Fibroblast of villous mesenchyme (primary cell): ENCODE data around the gene DOCK2. TPM values are rescaled to one million over a fixed set of nuclear protein-coding genes. Genes with fewer than 3 reads are reported as not detected.
"Not testable (repeated sequence)": the region's sequence is repeated elsewhere in the genome, so short reads cannot be mapped to it uniquely, and the experiment has no call there.

Experiments used
- DNase-seq: peaks from one replicate; pipeline ENCODE4 v3.0.0-alpha.2; 2010; ENCODE audit warnings: low read depth
- H3K4me3 ChIP-seq: 2 replicates; pipeline ENCODE4 v1.5.1; 2011; ENCODE audit warnings: low read depth, mild to moderate bottlenecking, low read length
- total RNA-seq: library from RNA; depleted of rRNA; stranded (reverse); fragments of >200 nt; gene quantifications from 2 replicates; pipeline ENCODE4 v1.2.3, GENCODE V29; 2012
- TF ChIP-seq, protein P1 (sequence below): IDR thresholded peaks from 2 replicates; pipeline ENCODE4 v1.5.1; 2012; ENCODE audit warnings: low read depth, mild to moderate bottlenecking, low read length; ENCODE audit not compliant: insufficient read depth

Gene DOCK2
- total RNA-seq, 1 donor: 7.3 TPM

- TF ChIP-seq, protein P1, sequence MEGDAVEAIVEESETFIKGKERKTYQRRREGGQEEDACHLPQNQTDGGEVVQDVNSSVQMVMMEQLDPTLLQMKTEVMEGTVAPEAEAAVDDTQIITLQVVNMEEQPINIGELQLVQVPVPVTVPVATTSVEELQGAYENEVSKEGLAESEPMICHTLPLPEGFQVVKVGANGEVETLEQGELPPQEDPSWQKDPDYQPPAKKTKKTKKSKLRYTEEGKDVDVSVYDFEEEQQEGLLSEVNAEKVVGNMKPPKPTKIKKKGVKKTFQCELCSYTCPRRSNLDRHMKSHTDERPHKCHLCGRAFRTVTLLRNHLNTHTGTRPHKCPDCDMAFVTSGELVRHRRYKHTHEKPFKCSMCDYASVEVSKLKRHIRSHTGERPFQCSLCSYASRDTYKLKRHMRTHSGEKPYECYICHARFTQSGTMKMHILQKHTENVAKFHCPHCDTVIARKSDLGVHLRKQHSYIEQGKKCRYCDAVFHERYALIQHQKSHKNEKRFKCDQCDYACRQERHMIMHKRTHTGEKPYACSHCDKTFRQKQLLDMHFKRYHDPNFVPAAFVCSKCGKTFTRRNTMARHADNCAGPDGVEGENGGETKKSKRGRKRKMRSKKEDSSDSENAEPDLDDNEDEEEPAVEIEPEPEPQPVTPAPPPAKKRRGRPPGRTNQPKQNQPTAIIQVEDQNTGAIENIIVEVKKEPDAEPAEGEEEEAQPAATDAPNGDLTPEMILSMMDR: no peak
- H3K4me3 ChIP-seq: no peak overlapping the region
- DNase-seq: no peak
These were observed 34.5 kb upstream of the DOCK2 start for GRCh38 chr5:169602535-169602934.

- TF ChIP-seq, protein P1: no peak
- no peak for DNase-seq
These were observed 30.8 kb upstream of the DOCK2 start for GRCh38 chr5:169606279-169606678.

GRCh38 chr5:169607882-169608281 lies 29.2 kb upstream of the DOCK2 start:
- DNase-seq: no peak
- H3K4me3 ChIP-seq: no peak overlapping the region
- TF ChIP-seq, protein P1: no peak

More at GRCh38 chr5:169606279-169606678, 30.8 kb upstream of the DOCK2 start:
- no peak overlapping the region for H3K4me3 ChIP-seq

- TF ChIP-seq, protein P1: no peak
- DNase-seq: no peak
- H3K4me3 ChIP-seq: no peak overlapping the region
These were observed 27.4 kb upstream of the DOCK2 start for GRCh38 chr5:169609716-169610115.

DNA sequence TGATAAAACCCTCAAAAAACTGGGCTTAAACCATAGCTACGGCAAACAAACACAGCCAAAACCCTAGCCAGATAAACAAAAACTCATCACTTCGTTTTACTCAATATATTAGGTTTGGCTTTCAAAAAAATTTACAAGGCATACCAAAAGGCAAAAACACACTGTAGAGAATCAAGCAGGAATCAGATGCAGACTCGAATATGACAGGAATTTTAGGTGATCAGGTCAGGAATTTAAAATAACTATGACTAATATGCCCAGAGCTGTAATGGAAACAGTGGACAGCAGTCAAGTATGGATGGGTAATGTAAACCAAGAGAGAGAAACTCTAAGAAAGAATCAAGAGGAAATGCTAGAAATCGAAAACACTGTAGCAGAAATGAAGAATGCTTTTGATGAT lies 26.5 kb upstream of the DOCK2 start:
- TF ChIP-seq, protein P1: no peak
- no peak for DNase-seq
- H3K4me3 ChIP-seq: no peak overlapping the region

DNA sequence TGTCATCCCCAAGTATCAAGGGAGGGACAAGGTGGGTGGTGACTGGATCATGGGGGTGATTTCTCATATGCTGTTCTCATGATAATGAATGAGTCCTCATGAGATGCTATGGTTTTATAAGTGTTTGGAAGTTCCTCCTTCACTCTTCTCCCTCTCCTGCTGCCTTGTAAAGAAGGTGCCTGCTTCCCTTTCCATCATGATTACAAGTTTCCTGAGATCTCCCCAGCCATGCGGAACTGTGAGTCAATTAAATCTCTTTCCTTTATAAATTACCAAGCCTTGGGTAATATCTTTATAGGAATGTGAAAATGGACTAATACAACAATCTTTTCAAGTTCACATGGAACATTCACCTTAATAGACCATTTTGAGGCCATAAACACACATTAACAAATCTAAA lies 21.5 kb upstream of the DOCK2 start:
- no peak for DNase-seq
- H3K4me3 ChIP-seq: no peak overlapping the region
- TF ChIP-seq, protein P1: no peak

GRCh38 chr5:169624307-169624706 lies 12.8 kb upstream of the DOCK2 start:
- not testable (repeated sequence) for H3K4me3 ChIP-seq, DNase-seq
